Measurements from ENCODE around the gene UBE2D4. TPM values are rescaled to one million over a fixed set of nuclear protein-coding genes. Genes with fewer than 3 reads are reported as not detected.
"Not testable (repeated sequence)": the region's sequence is repeated elsewhere in the genome, so short reads cannot be mapped to it uniquely, and the experiment has no call there.

The UBE2D4 gene
- total RNA-seq, 2 experiments from 2014 or later, result 7.8 to 8.0 TPM

DNA sequence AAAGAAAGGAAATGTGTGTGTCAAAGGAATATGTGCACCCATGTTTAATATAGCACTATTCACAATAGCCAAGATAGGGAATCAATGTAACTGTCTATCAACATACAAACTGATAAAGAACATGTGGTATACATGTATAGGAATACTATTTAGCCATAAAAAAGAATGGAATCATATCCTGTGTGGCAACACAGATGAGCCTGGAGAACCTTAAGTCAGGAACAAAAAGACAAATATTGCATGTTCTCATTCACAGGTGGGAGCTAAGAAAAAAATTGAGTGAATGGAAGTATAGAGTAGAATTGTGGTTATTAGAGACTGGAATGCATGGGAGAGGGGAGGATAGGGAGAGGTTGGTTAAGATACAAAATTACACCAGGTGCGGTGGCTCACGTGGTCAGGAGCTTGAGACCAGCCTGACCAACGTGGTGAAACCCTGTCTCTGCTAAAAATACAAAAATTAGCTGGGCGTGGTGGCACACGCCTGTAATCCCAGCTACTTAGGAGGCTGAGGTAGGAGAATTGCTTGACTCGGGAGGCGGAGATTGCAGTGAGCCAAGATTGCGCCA lies 30.3 kb upstream of the UBE2D4 start:
- no peak for DNase-seq
- CTCF ChIA-PET, result no interaction called here
- POLR2A ChIA-PET, result no interaction called here

DNA sequence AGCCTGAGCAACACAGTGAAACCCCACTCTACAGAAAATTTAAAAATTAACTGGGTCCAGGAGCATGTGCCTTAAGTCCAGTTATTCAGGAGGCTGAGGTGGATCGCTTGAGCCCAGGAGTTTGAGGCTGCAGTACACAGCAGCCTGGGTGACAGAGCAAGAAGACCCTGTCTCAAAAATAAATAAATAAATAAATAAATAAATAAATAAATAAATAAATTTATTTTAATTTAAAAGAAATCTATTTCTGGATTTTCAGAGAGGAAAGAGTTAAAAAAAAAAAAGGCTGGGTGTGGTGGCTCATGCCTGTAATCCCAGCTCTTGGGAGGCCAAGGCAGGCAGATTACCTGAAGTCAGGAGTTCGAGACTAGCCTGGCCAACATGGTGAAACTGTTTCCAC lies 27.7 kb upstream of the UBE2D4 start:
- H3K4me3 Mint-ChIP-seq; CTCF ChIA-PET; H3K27ac Mint-ChIP-seq; H3K9me3 Mint-ChIP-seq; DNase-seq; POLR2A ChIA-PET; H3K36me3 Mint-ChIP-seq (ENCODE audit: low read depth); H3K27me3 Mint-ChIP-seq: not testable (repeated sequence)
- peaks cover 11% of the 10 kb centered on the region for H3K4me1 Mint-ChIP-seq

More for the DNA sequence above, 30.3 kb upstream of the UBE2D4 start:
- peaks cover 7% of the 10 kb centered on the region for H3K36me3 Mint-ChIP-seq (ENCODE audit: low read depth)
- no peak overlapping the region for H3K4me3 Mint-ChIP-seq
- no peaks in the 10 kb centered on the region for H3K9me3 Mint-ChIP-seq
- H3K4me1 Mint-ChIP-seq, result peaks cover 24% of the 10 kb centered on the region
- H3K27ac Mint-ChIP-seq, result no peak overlapping the region
- no peaks in the 10 kb centered on the region for H3K27me3 Mint-ChIP-seq

DNA sequence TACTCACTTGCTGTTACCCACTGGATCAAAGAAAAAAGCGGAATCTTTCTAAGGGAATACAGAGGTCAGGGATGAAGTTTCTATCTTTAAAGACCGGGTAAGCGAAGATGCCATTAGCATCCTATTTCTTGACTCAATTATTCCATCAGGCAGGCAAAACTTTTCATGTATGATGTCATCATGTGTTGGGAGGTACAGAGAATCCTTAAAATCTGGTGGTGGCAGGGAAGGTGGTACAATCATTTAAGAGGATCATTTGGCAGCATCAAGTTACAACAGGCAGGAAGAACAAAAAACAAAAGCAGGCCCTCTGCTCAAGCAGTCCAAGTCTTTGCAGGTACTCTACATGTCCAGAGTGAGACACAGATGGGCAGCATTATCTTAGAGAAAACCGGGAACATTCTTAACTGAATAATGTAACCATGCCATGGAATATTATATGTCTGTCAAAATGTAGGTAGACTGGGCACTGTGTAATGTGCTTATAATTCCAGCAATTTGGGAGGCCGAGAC lies 23.6 kb upstream of the UBE2D4 start:
- H3K4me1 Mint-ChIP-seq, result peaks cover 24% of the 10 kb centered on the region
- no peaks in the 10 kb centered on the region for H3K9me3 Mint-ChIP-seq
- H3K27ac Mint-ChIP-seq, result no peak overlapping the region
- no peaks in the 10 kb centered on the region for H3K27me3 Mint-ChIP-seq
- H3K4me3 Mint-ChIP-seq, result no peak overlapping the region
- peaks cover 7% of the 10 kb centered on the region for H3K36me3 Mint-ChIP-seq (ENCODE audit: low read depth)
- no peak for DNase-seq
- CTCF ChIA-PET, result no interaction called here
- POLR2A ChIA-PET, result no interaction called here

DNA sequence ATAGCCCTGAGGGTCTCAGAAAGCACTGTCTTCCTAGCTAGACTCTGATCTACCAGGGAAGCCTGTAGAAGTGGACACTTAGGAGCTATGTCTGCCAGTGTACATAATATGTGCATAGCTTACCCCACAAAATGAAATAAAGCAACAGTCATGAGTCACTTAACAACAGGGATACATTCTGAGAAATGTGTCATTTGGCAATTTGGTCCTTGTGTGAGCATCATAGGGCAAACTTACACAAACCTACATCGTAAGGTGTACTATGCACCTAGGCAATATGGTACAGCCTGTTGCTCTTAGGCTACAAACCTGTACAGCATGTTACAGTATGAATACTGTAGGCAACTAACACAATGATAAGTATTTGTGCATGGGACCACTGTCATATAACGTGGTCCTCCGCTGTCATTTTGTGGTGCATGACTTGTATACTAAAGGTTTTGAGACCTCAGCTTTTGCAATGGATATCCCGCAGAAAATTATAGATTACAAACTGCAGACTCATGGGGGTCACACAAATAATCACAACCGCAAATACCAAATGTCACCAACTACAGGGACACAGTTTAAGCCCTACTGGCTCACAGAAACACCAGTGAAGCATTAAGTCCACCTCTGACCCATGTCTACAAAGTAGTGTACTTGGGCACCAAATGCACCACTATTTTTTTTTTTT lies 21.6 kb upstream of the UBE2D4 start:
- Mint-ChIP-seq H3K27ac (no peak overlapping the region), H3K4me1 (peaks cover 26% of the 10 kb centered on the region), H3K9me3 (no peaks in the 10 kb centered on the region), H3K27me3 (no peaks in the 10 kb centered on the region), H3K36me3 (ENCODE audit: low read depth) (peaks cover 9% of the 10 kb centered on the region), H3K4me3 (peak overlapping the region; percentile 91)
- no peak for DNase-seq
- ChIA-PET CTCF (interaction anchor here (0.7 to 1.2 kb wide), 5 partner anchors 11 to 343 kb away, joined by 3 to 6 read pairs (median 3); partner anchors contain the start of gene STK17A), POLR2A (interaction anchor here (0.7 kb wide), 1 partner anchor 34 kb away, joined by 3 read pairs; no protein-coding TSS in a partner anchor)

DNA sequence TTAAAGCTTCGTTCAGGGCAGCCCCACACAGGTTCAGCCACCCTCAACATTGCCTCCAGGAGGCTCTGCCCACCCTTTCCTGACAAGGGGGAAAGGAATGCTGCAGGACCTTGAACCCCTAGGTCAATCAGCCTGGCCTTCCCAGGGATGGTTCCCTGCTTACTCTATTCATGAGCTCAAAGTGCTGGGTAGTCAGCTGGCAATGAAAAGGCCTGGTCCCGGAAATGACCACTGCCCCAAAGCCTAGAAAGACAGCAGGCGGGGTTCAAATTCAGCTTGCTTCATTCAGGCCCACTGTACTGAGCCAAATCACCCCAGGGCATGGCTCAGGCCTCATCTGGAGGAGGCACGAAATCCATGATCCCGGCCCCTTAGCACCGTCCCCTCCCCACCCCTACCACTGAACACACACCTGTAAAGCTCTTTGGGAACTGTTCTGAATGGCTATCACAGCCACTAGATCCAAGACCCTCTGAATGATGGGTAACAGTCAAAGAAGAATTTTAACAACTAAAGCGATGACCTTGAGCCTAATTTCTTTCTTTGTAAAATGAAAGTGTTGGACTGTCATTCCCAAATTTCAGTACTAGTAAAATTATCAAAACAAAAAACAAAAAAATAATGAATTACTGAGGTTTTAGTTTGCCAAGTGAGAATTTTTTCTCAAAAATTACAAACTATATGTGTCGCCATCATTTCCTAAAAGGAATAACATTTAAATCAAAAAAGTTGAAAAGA lies 20.9 kb upstream of the UBE2D4 start:
- Mint-ChIP-seq H3K27me3 (no peaks in the 10 kb centered on the region), H3K4me1 (peaks cover 26% of the 10 kb centered on the region), H3K27ac (peak overlapping the region; percentile 96), H3K36me3 (ENCODE audit: low read depth) (peaks cover 12% of the 10 kb centered on the region), H3K9me3 (no peaks in the 10 kb centered on the region), H3K4me3 (peak overlapping the region; percentile 91)
- CTCF ChIA-PET, result interaction anchor here (1.2 kb wide), 1 partner anchor 323 kb away, joined by 3 read pairs; the partner anchor contains the start of gene STK17A
- POLR2A ChIA-PET, result no interaction called here
- no peak for DNase-seq

DNA sequence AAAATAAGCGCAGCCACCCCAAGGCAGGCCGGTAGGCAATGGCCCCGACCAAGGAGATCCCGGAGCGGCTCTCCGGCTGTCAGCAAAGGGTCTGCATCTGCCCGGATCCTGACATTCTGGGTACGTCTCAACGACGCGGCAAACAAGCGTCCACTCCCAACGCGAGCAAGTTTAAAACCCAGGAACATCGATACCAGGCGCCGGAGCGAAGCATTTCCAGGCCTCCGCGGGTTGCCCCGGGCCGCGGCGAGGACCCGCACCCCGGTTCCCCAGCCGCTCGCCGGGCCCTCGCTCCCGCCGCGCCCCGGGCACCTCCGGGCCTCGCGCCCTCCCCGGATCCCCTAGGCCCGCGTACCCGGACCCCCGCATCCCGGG lies 20.3 kb upstream of the UBE2D4 start:
- POLR2A ChIA-PET, result no interaction called here
- Mint-ChIP-seq H3K27ac (peak overlapping the region; percentile 96), H3K9me3 (no peaks in the 10 kb centered on the region), H3K4me3 (peak overlapping the region; percentile 91), H3K4me1 (peaks cover 26% of the 10 kb centered on the region), H3K27me3 (no peaks in the 10 kb centered on the region), H3K36me3 (ENCODE audit: low read depth) (peaks cover 14% of the 10 kb centered on the region)
- DNase-seq, result peak; percentile 23
- CTCF ChIA-PET, result no interaction called here

DNA sequence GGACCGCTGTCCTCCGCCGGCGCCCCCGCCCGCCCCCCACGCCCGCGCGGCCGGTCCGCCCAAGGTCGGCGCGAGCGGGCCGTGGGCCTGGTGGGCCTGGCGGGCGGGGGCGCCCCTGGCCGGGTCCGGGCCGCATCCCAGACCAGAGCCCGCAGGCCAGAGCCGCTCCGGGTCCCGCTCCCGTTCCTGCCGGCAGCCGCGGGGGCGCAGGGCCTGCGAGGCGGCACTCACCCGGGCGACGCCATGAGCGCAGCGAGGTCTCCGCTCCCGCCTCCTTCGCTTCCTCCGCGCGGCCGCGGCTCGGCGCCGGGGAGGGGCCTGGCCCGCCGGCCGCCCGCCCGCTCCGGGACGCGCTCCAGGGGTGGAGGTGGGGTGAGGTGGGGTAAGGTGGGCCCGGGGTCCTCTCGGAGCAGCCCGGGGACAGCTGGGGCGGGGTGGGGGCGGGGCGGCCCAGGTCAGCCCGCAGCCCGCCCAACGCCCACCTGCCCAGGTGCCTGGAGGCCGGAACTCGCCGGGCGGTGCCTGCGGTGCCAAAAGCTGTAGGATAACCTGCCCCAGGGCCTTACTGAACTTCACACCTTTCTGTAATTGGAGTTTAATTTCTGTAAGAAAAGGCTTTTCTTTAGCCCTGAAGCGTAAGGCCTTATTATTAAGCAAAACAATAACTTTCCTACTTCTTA lies 19.8 kb upstream of the UBE2D4 start, which contains the start of gene URGCP:
TSS of gene URGCP (minus strand) at position 266 of the 680 bp plus-strand sequence. CDS start at position 245, 21 bp downstream.
- no peaks in the 10 kb centered on the region for H3K9me3 Mint-ChIP-seq
- peak within 1 kb of the TSS; percentile 96 for H3K27ac Mint-ChIP-seq
- ChIA-PET CTCF (interaction anchor here (1.2 to 1.8 kb wide), 2 partner anchors 11 to 13 kb away, joined by 3 to 5 read pairs; no protein-coding TSS in a partner anchor), POLR2A (no interaction called here)
- H3K36me3 Mint-ChIP-seq (ENCODE audit: low read depth), result peaks cover 14% of the 10 kb centered on the region
- H3K27me3 Mint-ChIP-seq, result no peaks in the 10 kb centered on the region
- peak; percentile 55 for DNase-seq
- H3K4me1 Mint-ChIP-seq, result peaks cover 26% of the 10 kb centered on the region
- H3K4me3 Mint-ChIP-seq, result peak within 1 kb of the TSS; percentile 91

DNA sequence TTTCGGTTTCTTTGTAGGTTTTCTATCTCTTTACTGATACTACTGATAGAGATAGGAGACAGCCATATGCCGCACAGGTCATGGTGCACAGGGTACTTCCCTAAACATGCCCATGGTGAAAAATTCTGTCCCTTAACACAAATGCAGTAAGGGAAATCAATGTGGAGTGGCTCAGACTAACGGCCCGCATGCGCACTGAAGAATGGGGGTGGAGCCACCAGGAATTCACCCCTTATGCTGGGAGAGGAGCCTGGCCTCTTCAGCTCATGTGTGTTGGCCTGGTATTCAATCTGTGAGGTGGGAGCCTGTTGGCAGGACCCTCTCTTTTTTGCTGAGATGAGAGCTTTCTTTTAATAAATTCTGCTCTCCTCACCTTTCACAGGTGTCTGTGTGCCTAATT lies 11.4 kb upstream of the UBE2D4 start:
- DNase-seq, result no peak
- ChIA-PET CTCF (no interaction called here), POLR2A (interaction anchor here (0.6 kb wide), 1 partner anchor 69 kb away, joined by 3 read pairs; no protein-coding TSS in a partner anchor)
- Mint-ChIP-seq H3K4me3 (no peak overlapping the region), H3K27ac (no peak overlapping the region), H3K36me3 (ENCODE audit: low read depth) (peaks cover 16% of the 10 kb centered on the region), H3K27me3 (no peaks in the 10 kb centered on the region), H3K4me1 (no peaks in the 10 kb centered on the region), H3K9me3 (no peaks in the 10 kb centered on the region)

DNA sequence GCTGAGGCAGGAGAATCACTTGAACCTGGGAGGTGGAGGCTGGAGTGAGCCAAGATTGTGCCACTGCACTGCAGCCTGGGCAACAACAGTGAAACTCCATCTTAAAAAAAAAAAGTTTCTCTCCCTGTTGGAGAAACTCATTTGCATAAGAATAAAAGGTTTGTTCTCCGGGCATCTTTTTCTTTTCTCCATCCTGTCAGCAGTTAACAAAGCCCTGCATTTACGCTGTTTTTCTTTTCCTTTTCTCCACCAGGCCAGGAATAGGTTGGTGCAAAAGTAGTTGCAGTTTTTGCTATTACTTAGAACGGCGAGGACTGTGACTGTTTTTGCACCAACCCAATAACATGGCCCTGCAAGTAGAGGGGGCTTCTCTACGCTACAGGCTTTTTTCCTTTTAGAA lies 10.3 kb upstream of the UBE2D4 start:
- no peak overlapping the region for H3K27ac Mint-ChIP-seq
- no peaks in the 10 kb centered on the region for H3K27me3 Mint-ChIP-seq
- peaks cover 13% of the 10 kb centered on the region for H3K36me3 Mint-ChIP-seq (ENCODE audit: low read depth)
- no peak for DNase-seq
- H3K4me3 Mint-ChIP-seq, result no peak overlapping the region
- POLR2A ChIA-PET, result no interaction called here
- no peaks in the 10 kb centered on the region for H3K9me3 Mint-ChIP-seq
- CTCF ChIA-PET, result no interaction called here
- no peaks in the 10 kb centered on the region for H3K4me1 Mint-ChIP-seq

DNA sequence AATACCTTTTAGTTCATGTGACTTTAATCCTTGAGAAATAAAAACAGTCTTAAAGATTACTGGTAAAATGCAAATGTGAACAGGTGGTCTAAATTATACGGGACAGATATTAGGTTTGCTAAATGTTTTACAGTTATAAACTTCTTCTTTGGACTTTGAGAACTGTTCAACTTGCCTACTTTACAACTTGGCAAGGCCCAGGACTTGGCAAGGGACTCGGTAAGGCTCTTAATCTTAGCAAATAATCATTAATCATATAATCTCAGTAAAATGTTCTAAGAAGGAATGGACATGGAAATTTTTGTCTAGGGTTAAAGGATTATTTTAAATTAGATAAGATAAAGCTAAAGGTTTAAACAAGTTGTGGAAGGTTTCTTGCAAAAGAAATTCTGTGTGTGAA lies 4.8 kb upstream of the UBE2D4 start:
- POLR2A ChIA-PET, result no interaction called here
- no peak for DNase-seq
- no peak overlapping the region for H3K4me3 Mint-ChIP-seq
- H3K27me3 Mint-ChIP-seq, result no peaks in the 10 kb centered on the region
- CTCF ChIA-PET, result interaction anchor here (0.6 to 1.3 kb wide), 3 partner anchors 13 to 222 kb away, joined by 3 read pairs; no protein-coding TSS in a partner anchor
- H3K9me3 Mint-ChIP-seq, result no peaks in the 10 kb centered on the region
- no peak overlapping the region for H3K27ac Mint-ChIP-seq
- peaks cover 11% of the 10 kb centered on the region for H3K36me3 Mint-ChIP-seq (ENCODE audit: low read depth)
- peaks cover 17% of the 10 kb centered on the region for H3K4me1 Mint-ChIP-seq

DNA sequence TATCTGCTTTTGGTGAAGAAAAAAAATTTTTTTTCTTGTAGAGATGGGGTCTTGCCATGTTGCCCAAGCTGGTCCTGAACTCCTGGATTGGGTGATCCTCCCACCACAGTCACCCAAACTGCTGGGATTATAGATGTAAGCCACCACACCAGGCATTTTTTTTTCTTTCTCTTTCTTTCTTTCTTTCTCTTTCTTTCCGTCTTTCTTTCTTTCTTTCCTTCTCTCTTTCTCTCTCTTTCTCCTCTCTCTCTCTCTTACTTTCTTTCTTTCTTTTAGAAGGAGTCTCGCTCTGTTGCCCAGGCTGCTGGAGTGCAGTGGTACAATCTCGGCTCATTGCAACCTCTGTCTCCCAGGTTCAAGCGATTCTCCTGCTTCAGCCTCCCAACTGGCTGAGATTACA lies 3.5 kb upstream of the UBE2D4 start:
- ChIA-PET POLR2A (no interaction called here), CTCF (no interaction called here)
- Mint-ChIP-seq H3K27me3 (no peaks in the 10 kb centered on the region), H3K4me1 (peaks cover 25% of the 10 kb centered on the region), H3K9me3 (no peaks in the 10 kb centered on the region), H3K27ac (no peak overlapping the region), H3K36me3 (ENCODE audit: low read depth) (peaks cover 9% of the 10 kb centered on the region), H3K4me3 (no peak overlapping the region)
- DNase-seq, result no peak

DNA sequence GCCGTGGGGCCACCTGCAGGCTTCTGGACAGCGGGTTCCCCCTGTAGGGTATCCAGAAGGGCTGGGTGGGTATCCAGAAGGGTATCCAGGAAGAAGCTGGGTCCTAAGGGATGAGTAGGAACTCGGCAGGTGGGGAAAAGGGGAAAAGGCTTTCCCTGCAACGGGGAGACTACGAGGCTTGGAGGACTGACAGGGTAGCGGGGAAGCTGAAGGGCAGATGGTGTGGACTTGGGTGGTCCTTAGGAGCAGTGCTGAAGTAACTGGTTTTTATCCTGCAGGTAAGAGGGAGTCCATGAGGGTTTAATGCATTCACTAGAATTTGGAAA lies 525 bp downstream of the UBE2D4 start:
- H3K9me3 Mint-ChIP-seq, result no peaks in the 10 kb centered on the region
- peaks cover 7% of the 10 kb centered on the region for H3K36me3 Mint-ChIP-seq (ENCODE audit: low read depth)
- no peak for DNase-seq
- H3K4me1 Mint-ChIP-seq, result peaks cover 38% of the 10 kb centered on the region
- CTCF ChIA-PET, result no interaction called here
- POLR2A ChIA-PET, result interaction anchor here (1.1 kb wide), 1 partner anchor 34 kb away, joined by 4 read pairs; no protein-coding TSS in a partner anchor
- peak overlapping the region; percentile 80 for H3K4me3 Mint-ChIP-seq
- no peaks in the 10 kb centered on the region for H3K27me3 Mint-ChIP-seq
- peak overlapping the region; percentile 96 for H3K27ac Mint-ChIP-seq

DNA sequence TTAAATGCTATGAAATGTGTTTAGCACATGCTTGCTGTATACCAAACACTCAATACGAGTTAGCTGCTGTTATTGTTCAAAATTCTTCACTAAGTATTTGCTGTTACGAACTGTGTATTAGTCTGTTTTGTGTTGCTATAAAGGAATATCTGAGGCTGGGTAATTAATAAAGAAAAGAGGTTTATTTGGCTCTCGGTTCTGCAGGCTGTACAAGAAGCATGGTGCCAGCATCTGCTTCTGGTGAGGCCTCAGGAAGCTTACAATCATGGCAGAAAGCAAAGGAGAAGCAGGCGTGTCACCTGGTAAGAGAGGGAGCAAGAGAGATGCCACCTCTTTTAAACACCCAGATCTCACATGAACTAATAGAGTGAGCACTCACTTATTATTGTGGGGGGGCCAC lies 1.6 kb downstream of the UBE2D4 start:
- Mint-ChIP-seq H3K4me1 (peaks cover 36% of the 10 kb centered on the region), H3K27ac (no peak overlapping the region), H3K4me3 (peak overlapping the region; percentile 80), H3K27me3 (no peaks in the 10 kb centered on the region), H3K9me3 (no peaks in the 10 kb centered on the region), H3K36me3 (ENCODE audit: low read depth) (peaks cover 7% of the 10 kb centered on the region)
- ChIA-PET CTCF (no interaction called here), POLR2A (no interaction called here)
- DNase-seq, result no peak

All from activated CD4-positive, alpha-beta T cell treated with anti-CD3 and anti-CD28 coated beads, Interleukin-2, amount 10 ng/mL, durations not matched to agents 7 days and 5 days (primary cell).